Measurements from ENCODE around the gene LRIF1. TPM values are rescaled to one million over a fixed set of nuclear protein-coding genes. Genes with fewer than 3 reads are reported as not detected.

The LRIF1 gene
- total RNA-seq, 4 donors from 2014 or later, result 3.9 to 10.9 (median 8.7) TPM

DNA sequence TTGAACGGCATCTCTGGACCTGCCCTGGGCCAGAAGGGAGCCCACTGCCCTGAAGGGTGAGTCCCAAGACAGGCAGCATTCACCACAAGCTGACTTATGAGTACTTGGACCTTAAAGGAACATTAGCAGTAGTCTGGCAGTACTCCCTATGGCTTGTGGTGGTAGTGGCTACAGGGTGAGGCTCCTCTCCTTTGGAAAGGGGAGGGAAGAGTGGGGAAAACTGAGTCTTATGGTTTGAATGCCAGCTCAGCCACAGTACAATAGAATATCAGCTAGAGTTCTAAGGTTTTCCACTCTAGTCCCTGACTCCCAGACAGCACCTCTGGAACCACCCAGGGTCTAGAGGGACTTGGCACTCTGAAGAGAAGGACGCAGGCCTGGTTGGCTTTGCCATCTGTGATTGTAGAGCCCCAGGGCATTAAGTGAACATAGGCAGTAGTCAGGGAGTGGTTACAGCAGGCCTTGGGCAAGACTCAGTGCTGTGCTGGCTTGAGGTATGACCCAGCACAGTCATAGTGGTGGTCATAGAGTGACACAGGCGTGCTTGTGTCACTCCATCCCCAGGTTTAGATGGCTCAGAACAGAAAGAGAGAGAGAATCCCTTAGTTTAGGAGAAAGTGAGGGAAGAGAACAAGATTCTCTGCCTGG is 59.7 kb downstream of the LRIF1 start:
- no peaks in the 10 kb centered on the region for H3K9me3 ChIP-seq
- H3K36me3 ChIP-seq, result no peaks in the 10 kb centered on the region
- TF ChIP-seq EP300 (IDR thresholded peaks at IDR 0.05), result no peak
- TF ChIP-seq, protein P1, sequence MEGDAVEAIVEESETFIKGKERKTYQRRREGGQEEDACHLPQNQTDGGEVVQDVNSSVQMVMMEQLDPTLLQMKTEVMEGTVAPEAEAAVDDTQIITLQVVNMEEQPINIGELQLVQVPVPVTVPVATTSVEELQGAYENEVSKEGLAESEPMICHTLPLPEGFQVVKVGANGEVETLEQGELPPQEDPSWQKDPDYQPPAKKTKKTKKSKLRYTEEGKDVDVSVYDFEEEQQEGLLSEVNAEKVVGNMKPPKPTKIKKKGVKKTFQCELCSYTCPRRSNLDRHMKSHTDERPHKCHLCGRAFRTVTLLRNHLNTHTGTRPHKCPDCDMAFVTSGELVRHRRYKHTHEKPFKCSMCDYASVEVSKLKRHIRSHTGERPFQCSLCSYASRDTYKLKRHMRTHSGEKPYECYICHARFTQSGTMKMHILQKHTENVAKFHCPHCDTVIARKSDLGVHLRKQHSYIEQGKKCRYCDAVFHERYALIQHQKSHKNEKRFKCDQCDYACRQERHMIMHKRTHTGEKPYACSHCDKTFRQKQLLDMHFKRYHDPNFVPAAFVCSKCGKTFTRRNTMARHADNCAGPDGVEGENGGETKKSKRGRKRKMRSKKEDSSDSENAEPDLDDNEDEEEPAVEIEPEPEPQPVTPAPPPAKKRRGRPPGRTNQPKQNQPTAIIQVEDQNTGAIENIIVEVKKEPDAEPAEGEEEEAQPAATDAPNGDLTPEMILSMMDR (IDR thresholded peaks at IDR 0.05), result no peak
- TF ChIP-seq POLR2A (IDR thresholded peaks at IDR 0.05), result no peak
- no peaks in the 10 kb centered on the region for H3K4me1 ChIP-seq
- no peak for DNase-seq (ENCODE audit: low spot score in 2 of 2)
- H3K27me3 ChIP-seq, result no peaks in the 10 kb centered on the region
- WGBS, 2 donors, result 77 to 82% methylated on average over 3 of the region's 3 CpGs
- H3K27ac ChIP-seq, result no peak overlapping the region
- no peak overlapping the region for H3K4me3 ChIP-seq

DNA sequence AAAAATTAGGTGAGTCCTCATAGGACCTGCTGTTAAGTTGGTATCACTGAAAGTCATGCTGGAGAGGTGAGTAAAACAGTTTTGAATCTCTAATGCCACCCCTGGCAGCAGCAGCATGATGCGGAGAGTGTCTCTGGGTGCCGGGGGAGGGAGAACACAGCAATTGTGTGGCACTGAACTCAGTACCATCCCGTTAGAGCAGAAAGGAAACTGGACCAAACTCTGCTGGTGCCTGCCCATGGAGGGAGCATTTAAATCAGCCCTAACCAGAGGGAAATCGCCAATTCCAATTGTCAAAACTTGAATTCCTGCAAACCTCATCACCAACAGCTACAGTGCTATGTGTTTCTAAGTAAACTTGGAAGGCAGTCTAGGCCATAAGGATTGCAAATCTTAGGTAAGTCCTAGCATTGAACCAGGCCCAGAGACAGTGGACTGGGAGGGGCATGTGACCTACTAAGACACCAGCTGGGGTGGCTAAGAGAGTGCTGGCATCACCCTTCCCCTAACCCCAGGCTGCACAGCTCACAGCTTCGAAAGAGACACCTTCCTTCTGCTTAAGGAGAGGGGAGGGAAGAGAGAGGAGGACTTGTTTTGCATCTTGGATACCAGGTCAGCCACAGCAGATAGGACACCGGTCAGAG is 60.8 kb downstream of the LRIF1 start:
- Histone ChIP-seq H3K9me3 (no peaks in the 10 kb centered on the region), H3K36me3 (no peaks in the 10 kb centered on the region), H3K27me3 (no peaks in the 10 kb centered on the region), H3K27ac (no peak overlapping the region), H3K4me3 (no peak overlapping the region), H3K4me1 (no peaks in the 10 kb centered on the region)
- WGBS, 2 donors, result 80 to 88% methylated on average over 6 of the region's 6 CpGs
- TF ChIP-seq, protein P1 (IDR thresholded peaks at IDR 0.05), result no peak
- no peak for TF ChIP-seq EP300 (IDR thresholded peaks at IDR 0.05)
- no peak for TF ChIP-seq POLR2A (IDR thresholded peaks at IDR 0.05)
- no peak for DNase-seq (ENCODE audit: low spot score in 2 of 2)

DNA sequence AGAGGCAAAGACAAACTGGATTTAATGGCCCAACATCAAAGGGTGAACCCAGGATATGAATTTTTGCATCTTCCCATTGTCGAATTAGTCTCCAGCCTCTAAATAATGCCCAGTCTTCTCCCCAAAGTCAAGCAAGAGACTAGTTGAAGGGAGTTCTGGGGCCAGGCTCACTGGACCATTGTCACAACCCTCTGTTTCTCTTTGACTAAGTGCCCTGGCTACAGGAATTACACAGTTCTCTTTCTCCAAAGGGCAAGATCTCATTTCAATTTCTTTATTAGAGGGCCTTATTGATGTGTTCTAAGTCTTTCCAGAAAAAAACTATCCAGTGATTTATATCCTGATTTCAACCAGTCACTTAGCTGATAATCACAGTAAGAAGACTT is 64.3 kb downstream of the LRIF1 start:
- WGBS, 2 donors, result 63 to 82% methylated on average over 1 of the region's 1 CpG
- no peaks in the 10 kb centered on the region for H3K4me1 ChIP-seq
- no peak overlapping the region for H3K27ac ChIP-seq
- no peaks in the 10 kb centered on the region for H3K9me3 ChIP-seq
- H3K27me3 ChIP-seq, result no peaks in the 10 kb centered on the region
- DNase-seq (ENCODE audit: low spot score in 2 of 2), result no peak
- H3K36me3 ChIP-seq, result no peaks in the 10 kb centered on the region
- TF ChIP-seq EP300 (IDR thresholded peaks at IDR 0.05) (no peak), POLR2A (IDR thresholded peaks at IDR 0.05) (no peak)
- TF ChIP-seq, protein P1 (IDR thresholded peaks at IDR 0.05), result no peak
- no peak overlapping the region for H3K4me3 ChIP-seq

DNA sequence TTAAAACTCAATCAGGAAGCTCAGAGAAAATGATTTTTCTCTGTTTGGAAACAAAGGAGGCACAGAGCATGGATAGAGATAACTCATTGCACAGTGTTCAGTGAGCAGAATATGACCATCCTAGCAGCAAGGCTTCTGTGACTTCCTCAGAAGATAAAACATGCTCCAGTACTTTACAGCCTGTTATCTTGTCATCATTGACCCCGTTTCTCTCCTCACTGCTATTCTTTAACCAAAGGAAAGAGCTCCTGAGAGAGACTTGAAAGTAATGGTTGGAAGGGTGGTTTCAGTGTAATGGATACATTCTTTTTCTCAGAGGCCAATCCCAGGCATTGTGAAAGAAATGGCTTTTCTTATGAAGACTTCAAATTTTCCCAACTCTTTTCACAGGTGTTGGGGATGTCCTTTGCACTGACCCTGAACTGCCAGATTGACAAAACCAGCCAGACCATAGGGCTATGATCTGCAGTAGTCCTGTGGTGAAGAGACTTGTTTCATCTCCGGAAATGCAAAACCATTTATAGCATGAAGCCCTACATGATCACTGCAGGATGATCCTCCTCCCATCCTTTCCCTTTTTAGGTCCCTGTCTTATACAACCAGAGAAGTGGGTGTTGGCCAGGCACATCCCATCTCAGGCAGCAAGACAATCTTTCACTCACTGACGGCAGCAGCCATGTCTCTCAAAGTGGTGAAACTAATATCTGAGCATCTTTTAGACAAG is 64.8 kb downstream of the LRIF1 start:
- Histone ChIP-seq H3K9me3 (no peaks in the 10 kb centered on the region), H3K4me1 (no peaks in the 10 kb centered on the region), H3K27ac (no peak overlapping the region), H3K36me3 (no peaks in the 10 kb centered on the region), H3K4me3 (no peak overlapping the region), H3K27me3 (no peaks in the 10 kb centered on the region)
- TF ChIP-seq POLR2A (IDR thresholded peaks at IDR 0.05), result no peak
- TF ChIP-seq EP300 (IDR thresholded peaks at IDR 0.05), result no peak
- TF ChIP-seq, protein P1 (IDR thresholded peaks at IDR 0.05), result no peak
- WGBS, 2 donors, result 57 to 58% methylated on average over 3 of the region's 3 CpGs
- no peak for DNase-seq (ENCODE audit: low spot score in 2 of 2)

DNA sequence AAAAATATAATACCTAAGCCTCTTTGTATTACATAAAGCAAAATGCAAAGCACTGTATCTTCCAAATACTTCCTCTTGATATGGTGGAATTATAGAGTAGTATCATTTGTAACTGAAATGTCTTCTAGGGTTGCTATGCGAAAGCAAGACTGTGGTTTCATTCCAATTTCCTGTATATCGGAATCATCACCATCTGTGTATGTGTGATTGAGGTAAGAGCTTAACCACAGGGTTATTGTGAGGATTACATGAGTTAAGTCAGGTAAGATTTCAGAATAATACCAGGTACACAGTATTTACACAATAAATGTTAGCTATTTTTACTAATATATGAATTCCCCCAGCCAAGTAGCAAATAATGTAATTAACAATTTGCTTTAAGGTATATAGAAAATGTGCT is 66.0 kb downstream of the LRIF1 start:
- 82 to 85% methylated on average over 2 of the region's 2 CpGs for WGBS, 2 donors
- Histone ChIP-seq H3K27ac (no peak overlapping the region), H3K4me1 (no peaks in the 10 kb centered on the region), H3K4me3 (no peak overlapping the region), H3K27me3 (no peaks in the 10 kb centered on the region), H3K36me3 (no peaks in the 10 kb centered on the region), H3K9me3 (no peaks in the 10 kb centered on the region)
- TF ChIP-seq, protein P1 (IDR thresholded peaks at IDR 0.05), result no peak
- TF ChIP-seq EP300 (IDR thresholded peaks at IDR 0.05), result no peak
- no peak for TF ChIP-seq POLR2A (IDR thresholded peaks at IDR 0.05)
- no peak for DNase-seq (ENCODE audit: low spot score in 2 of 2)

Measured in tibial nerve (tissue), 4 donors.